DOHH2 (cell line): Measurements from ENCODE around the gene SEC16A.

ENCODE experiments used
- CTCF ChIP-seq: fragments of 200-600 bp; sonication (generic); IDR thresholded peaks from one replicate; pipeline ENCODE4 v1.5.1; 2014; ENCODE audit warnings: antibody characterized with exemption, mild to moderate bottlenecking, low read depth, low read length; ENCODE audit not compliant: poor library complexity, severe bottlenecking
- EZH2phosphoT487 ChIP-seq: fragments of 200-600 bp; sonication (generic); IDR thresholded peaks from 2 replicates; pipeline ENCODE4 v1.6.1; 2017; ENCODE audit warnings: borderline replicate concordance, mild to moderate bottlenecking, antibody characterized with exemption, low read length, moderate library complexity, mixed read lengths

GRCh38 chr9:136508729-136509500 is 26.1 kb upstream of the SEC16A start:
- TF ChIP-seq CTCF = no peak
- no peak for TF ChIP-seq EZH2phosphoT487
